ENCODE data around the gene AK2. TPM values are rescaled to one million over a fixed set of nuclear protein-coding genes. Genes with fewer than 3 reads are reported as not detected.

The AK2 gene
- total and polyA plus RNA-seq, 10 of the 15 experiments (the other 5 are each of a cell fraction or from before 2014, with no cell fraction given), result 52.3 to 500 (median 278) TPM

DNA sequence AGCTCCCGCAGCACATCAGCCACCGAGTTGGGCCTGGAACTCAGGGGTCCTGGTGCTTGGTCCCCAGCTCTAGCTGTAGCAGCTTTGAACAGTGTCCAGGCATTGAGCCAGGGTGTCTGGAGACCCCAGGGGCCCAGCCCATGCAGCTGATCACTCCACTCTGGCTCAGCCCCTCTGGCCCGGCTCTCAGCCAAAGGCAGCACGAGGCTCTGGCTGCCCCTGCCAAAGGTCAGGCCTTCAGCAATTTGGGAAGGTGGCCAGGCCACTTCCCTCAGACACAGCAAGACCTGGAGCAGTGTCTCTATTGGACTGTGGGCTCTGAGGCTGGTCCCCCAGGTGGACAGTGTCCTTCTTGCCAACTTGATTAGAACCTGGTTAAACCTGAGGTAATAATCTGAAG is 37.7 kb downstream of the AK2 start:
- ChIA-PET SMC1A (ENCODE audit: uncharacterized antibody, unreplicated experiment) (interaction anchor here (1.1 to 1.5 kb wide), 2 partner anchors 14 to 41 kb away, joined by 4 read pairs; no protein-coding TSS in a partner anchor), POLR2A (interaction anchor here (1.3 kb wide), 1 partner anchor 18 kb away, joined by 3 read pairs; no protein-coding TSS in a partner anchor), CTCF (no interaction called here), RAD21 (ENCODE audit: unreplicated experiment) (interaction anchor here (1.2 kb wide), 1 partner anchor 18 kb away, joined by 3 read pairs; no protein-coding TSS in a partner anchor)
- intact Hi-C loops (cut with micrococcal nuclease; ENCODE audit: unreplicated experiment) (no loop called here), in situ Hi-C loops (cut with MboI) (no loop called here)
- no peak for FAIRE-seq
- Histone ChIP-seq H3K79me2 (ENCODE audit: control insufficient read depth, insufficient read depth, low read length) (no peaks in the 10 kb centered on the region), H3K27me3 (replicated peaks in 1 of 2; ENCODE audit: control insufficient read depth in 2 of 2, insufficient read depth in 2 of 2, low read length in 1 of 2) (no peaks in the 10 kb centered on the region), H3K27ac (ENCODE audit: control insufficient read depth, insufficient read depth) (no peak overlapping the region), H3K9me3 (replicated peaks; ENCODE audit: control insufficient read depth, insufficient read depth, low read length) (no peaks in the 10 kb centered on the region), H3K36me3 (ENCODE audit: control insufficient read depth in 2 of 2, insufficient read depth in 2 of 2, low read length in 1 of 2) (peaks cover 0 to 3% of the 10 kb centered on the region in 2 experiments; a peak in 1 of 4 replicates), H3K4me1 (ENCODE audit: control insufficient read depth, insufficient read depth, low read length) (peaks cover 16% of the 10 kb centered on the region), H3K9ac (ENCODE audit: control insufficient read depth, insufficient read depth, low read length) (no peak overlapping the region), H4K20me1 (ENCODE audit: control insufficient read depth, insufficient read depth) (no peaks in the 10 kb centered on the region), H3K4me2 (ENCODE audit: control insufficient read depth, insufficient read depth) (no peak overlapping the region), H2AFZ (ENCODE audit: control insufficient read depth, low read depth, low read length) (no peak overlapping the region), H3K4me3 (no peak overlapping the region)
- 99% methylated on average over 4 of the region's 4 CpGs for WGBS (ENCODE audit: insufficient coverage, insufficient replicate concordance, low lambda C conversion rate, missing lambda C conversion rate)
- DNase-seq (ENCODE audit: low read depth, low spot score), result no peak
- ATAC-seq, result no peak
- no TSS peak for BruUV-seq (replicated peaks)
- TF ChIP-seq, protein P1, sequence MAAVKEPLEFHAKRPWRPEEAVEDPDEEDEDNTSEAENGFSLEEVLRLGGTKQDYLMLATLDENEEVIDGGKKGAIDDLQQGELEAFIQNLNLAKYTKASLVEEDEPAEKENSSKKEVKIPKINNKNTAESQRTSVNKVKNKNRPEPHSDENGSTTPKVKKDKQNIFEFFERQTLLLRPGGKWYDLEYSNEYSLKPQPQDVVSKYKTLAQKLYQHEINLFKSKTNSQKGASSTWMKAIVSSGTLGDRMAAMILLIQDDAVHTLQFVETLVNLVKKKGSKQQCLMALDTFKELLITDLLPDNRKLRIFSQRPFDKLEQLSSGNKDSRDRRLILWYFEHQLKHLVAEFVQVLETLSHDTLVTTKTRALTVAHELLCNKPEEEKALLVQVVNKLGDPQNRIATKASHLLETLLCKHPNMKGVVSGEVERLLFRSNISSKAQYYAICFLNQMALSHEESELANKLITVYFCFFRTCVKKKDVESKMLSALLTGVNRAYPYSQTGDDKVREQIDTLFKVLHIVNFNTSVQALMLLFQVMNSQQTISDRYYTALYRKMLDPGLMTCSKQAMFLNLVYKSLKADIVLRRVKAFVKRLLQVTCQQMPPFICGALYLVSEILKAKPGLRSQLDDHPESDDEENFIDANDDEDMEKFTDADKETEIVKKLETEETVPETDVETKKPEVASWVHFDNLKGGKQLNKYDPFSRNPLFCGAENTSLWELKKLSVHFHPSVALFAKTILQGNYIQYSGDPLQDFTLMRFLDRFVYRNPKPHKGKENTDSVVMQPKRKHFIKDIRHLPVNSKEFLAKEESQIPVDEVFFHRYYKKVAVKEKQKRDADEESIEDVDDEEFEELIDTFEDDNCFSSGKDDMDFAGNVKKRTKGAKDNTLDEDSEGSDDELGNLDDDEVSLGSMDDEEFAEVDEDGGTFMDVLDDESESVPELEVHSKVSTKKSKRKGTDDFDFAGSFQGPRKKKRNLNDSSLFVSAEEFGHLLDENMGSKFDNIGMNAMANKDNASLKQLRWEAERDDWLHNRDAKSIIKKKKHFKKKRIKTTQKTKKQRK (IDR thresholded peaks at IDR 0.05; ENCODE audit: low read depth, low read length), result no peak
- TF ChIP-seq, protein P2, sequence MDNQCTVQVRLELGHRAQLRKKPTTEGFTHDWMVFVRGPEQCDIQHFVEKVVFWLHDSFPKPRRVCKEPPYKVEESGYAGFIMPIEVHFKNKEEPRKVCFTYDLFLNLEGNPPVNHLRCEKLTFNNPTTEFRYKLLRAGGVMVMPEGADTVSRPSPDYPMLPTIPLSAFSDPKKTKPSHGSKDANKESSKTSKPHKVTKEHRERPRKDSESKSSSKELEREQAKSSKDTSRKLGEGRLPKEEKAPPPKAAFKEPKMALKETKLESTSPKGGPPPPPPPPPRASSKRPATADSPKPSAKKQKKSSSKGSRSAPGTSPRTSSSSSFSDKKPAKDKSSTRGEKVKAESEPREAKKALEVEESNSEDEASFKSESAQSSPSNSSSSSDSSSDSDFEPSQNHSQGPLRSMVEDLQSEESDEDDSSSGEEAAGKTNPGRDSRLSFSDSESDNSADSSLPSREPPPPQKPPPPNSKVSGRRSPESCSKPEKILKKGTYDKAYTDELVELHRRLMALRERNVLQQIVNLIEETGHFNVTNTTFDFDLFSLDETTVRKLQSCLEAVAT (IDR thresholded peaks at IDR 0.05), result no peak
- TF ChIP-seq, protein P3, sequence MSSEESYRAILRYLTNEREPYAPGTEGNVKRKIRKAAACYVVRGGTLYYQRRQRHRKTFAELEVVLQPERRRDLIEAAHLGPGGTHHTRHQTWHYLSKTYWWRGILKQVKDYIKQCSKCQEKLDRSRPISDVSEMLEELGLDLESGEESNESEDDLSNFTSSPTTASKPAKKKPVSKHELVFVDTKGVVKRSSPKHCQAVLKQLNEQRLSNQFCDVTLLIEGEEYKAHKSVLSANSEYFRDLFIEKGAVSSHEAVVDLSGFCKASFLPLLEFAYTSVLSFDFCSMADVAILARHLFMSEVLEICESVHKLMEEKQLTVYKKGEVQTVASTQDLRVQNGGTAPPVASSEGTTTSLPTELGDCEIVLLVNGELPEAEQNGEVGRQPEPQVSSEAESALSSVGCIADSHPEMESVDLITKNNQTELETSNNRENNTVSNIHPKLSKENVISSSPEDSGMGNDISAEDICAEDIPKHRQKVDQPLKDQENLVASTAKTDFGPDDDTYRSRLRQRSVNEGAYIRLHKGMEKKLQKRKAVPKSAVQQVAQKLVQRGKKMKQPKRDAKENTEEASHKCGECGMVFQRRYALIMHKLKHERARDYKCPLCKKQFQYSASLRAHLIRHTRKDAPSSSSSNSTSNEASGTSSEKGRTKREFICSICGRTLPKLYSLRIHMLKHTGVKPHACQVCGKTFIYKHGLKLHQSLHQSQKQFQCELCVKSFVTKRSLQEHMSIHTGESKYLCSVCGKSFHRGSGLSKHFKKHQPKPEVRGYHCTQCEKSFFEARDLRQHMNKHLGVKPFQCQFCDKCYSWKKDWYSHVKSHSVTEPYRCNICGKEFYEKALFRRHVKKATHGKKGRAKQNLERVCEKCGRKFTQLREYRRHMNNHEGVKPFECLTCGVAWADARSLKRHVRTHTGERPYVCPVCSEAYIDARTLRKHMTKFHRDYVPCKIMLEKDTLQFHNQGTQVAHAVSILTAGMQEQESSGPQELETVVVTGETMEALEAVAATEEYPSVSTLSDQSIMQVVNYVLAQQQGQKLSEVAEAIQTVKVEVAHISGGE (CRISPR knock-in tag; IDR thresholded peaks at IDR 0.05), result no peak
- TF ChIP-seq RAD21 (IDR thresholded peaks at IDR 0.05; ENCODE audit: insufficient read depth, low read depth, low read length) (no peak), KLF5 (IDR thresholded peaks at IDR 0.05; ENCODE audit: partially characterized antibody) (no peak)
- TF ChIP-seq, protein P4, sequence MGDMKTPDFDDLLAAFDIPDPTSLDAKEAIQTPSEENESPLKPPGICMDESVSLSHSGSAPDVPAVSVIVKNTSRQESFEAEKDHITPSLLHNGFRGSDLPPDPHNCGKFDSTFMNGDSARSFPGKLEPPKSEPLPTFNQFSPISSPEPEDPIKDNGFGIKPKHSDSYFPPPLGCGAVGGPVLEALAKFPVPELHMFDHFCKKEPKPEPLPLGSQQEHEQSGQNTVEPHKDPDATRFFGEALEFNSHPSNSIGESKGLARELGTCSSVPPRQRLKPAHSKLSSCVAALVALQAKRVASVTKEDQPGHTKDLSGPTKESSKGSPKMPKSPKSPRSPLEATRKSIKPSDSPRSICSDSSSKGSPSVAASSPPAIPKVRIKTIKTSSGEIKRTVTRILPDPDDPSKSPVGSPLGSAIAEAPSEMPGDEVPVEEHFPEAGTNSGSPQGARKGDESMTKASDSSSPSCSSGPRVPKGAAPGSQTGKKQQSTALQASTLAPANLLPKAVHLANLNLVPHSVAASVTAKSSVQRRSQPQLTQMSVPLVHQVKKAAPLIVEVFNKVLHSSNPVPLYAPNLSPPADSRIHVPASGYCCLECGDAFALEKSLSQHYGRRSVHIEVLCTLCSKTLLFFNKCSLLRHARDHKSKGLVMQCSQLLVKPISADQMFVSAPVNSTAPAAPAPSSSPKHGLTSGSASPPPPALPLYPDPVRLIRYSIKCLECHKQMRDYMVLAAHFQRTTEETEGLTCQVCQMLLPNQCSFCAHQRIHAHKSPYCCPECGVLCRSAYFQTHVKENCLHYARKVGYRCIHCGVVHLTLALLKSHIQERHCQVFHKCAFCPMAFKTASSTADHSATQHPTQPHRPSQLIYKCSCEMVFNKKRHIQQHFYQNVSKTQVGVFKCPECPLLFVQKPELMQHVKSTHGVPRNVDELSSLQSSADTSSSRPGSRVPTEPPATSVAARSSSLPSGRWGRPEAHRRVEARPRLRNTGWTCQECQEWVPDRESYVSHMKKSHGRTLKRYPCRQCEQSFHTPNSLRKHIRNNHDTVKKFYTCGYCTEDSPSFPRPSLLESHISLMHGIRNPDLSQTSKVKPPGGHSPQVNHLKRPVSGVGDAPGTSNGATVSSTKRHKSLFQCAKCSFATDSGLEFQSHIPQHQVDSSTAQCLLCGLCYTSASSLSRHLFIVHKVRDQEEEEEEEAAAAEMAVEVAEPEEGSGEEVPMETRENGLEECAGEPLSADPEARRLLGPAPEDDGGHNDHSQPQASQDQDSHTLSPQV (IDR thresholded peaks at IDR 0.05), result no peak
- TF ChIP-seq, protein P5, sequence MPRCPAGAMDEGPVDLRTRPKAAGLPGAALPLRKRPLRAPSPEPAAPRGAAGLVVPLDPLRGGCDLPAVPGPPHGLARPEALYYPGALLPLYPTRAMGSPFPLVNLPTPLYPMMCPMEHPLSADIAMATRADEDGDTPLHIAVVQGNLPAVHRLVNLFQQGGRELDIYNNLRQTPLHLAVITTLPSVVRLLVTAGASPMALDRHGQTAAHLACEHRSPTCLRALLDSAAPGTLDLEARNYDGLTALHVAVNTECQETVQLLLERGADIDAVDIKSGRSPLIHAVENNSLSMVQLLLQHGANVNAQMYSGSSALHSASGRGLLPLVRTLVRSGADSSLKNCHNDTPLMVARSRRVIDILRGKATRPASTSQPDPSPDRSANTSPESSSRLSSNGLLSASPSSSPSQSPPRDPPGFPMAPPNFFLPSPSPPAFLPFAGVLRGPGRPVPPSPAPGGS (IDR thresholded peaks at IDR 0.05; ENCODE audit: borderline replicate concordance, insufficient read depth, low read depth, low read length, poor library complexity, severe bottlenecking), result no peak
